Measurements from ENCODE around the gene TSEN54.

DNA sequence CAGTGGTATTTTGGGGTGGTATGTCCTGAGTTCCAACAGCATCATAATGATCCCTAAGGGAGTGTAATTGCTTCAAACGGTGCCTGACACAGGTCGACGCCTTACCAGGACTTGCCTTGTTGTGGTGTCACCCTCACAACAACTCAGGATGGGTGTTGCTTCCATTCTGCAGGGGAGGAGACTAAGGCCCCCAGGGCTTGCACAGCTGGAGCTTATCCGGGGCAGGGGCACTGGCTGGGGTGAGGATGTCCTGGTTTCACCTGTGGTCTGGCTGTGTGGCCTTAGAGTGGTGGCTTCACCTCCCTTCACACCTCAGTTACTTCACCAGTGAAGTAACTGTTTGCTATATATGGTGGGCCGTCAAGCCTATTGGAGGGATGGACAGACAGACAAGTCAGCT, 32.5 kb downstream of the TSEN54 start:
- no peak for TF ChIP-seq POLR2AphosphoS5 (IDR thresholded peaks at IDR 0.05; ENCODE audit: low read depth)
- TF ChIP-seq, protein P1, sequence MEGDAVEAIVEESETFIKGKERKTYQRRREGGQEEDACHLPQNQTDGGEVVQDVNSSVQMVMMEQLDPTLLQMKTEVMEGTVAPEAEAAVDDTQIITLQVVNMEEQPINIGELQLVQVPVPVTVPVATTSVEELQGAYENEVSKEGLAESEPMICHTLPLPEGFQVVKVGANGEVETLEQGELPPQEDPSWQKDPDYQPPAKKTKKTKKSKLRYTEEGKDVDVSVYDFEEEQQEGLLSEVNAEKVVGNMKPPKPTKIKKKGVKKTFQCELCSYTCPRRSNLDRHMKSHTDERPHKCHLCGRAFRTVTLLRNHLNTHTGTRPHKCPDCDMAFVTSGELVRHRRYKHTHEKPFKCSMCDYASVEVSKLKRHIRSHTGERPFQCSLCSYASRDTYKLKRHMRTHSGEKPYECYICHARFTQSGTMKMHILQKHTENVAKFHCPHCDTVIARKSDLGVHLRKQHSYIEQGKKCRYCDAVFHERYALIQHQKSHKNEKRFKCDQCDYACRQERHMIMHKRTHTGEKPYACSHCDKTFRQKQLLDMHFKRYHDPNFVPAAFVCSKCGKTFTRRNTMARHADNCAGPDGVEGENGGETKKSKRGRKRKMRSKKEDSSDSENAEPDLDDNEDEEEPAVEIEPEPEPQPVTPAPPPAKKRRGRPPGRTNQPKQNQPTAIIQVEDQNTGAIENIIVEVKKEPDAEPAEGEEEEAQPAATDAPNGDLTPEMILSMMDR (IDR thresholded peaks at IDR 0.05; ENCODE audit: insufficient read depth, low read length): no peak
